Endothelial cell (in vitro differentiated cells): ENCODE measurements around the gene NAV2. TPM values are rescaled to one million over a fixed set of nuclear protein-coding genes. Genes with fewer than 3 reads are reported as not detected.

Experiments used
- DNase-seq: peaks from one replicate; pipeline ENCODE4 v3.0.0; 2021; ENCODE audit warnings: low spot score
- H3K27ac Mint-ChIP-seq: one replicate; pipeline ENCODE4 v1.8.0; 2021; ENCODE audit warnings: mixed read lengths, inconsistent platforms; ENCODE audit not compliant: unreplicated experiment
- H3K27me3 Mint-ChIP-seq: one replicate; pipeline ENCODE4 v1.8.0; 2021; ENCODE audit warnings: mild to moderate bottlenecking, moderate library complexity, mixed read lengths, inconsistent platforms; ENCODE audit not compliant: unreplicated experiment
- H3K36me3 Mint-ChIP-seq: one replicate; pipeline ENCODE4 v1.8.0; 2021; ENCODE audit warnings: mild to moderate bottlenecking, low read depth, mixed read lengths, inconsistent platforms; ENCODE audit not compliant: unreplicated experiment
- H3K4me1 Mint-ChIP-seq: one replicate; pipeline ENCODE4 v1.8.0; 2021; ENCODE audit warnings: mild to moderate bottlenecking, mixed read lengths, inconsistent platforms; ENCODE audit not compliant: unreplicated experiment
- H3K4me3 Mint-ChIP-seq: one replicate; pipeline ENCODE4 v1.8.0; 2021; ENCODE audit warnings: mild to moderate bottlenecking, mixed read lengths, inconsistent platforms; ENCODE audit not compliant: unreplicated experiment
- H3K9me3 Mint-ChIP-seq: one replicate; pipeline ENCODE4 v1.8.0; 2021; ENCODE audit warnings: mixed read lengths, inconsistent platforms; ENCODE audit not compliant: unreplicated experiment
- total RNA-seq: library from RNA; stranded (reverse); fragmentation: NEBNext Ultra II Directional; extraction: Animal tissue kit (Norgen Biotek cat#: 25700); gene quantifications from one replicate; pipeline ENCODE4 v1.2.1, GENCODE V29; 2021; ENCODE audit not compliant: unreplicated experiment
- TF ChIP-seq, protein P1 (sequence below): fragments of 200-600 bp; sonication (generic); IDR thresholded peaks from one replicate; pipeline ENCODE4 v1.5.0; 2021; ENCODE audit warnings: antibody characterized with exemption; ENCODE audit not compliant: unreplicated experiment

Gene NAV2
- total RNA-seq, 1 donor from 2014 or later, result 15.6 TPM

DNA sequence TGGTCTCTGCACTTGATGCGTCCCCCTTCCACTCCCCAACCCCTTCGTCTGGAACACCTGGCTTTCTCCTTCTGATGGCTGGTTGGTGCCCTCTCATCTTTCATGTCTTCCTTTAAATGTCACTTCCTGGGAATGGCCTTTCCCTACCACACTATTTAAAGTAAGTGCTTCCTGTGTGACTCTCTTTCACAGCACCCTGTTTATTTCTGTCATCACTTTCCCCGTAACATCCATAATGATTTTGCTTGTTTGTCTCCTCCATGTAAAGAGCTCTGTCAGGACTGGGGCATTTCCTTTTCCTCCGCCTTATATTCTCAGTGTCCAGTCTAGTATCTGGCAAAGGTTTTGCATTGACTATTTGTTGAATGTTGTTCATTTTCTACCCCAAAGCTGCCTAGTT lies 304.7 kb downstream of the NAV2 start:
- H3K4me3 Mint-ChIP-seq, result no peak overlapping the region
- H3K9me3 Mint-ChIP-seq, result no peaks in the 10 kb centered on the region
- peaks cover 23% of the 10 kb centered on the region for H3K4me1 Mint-ChIP-seq
- TF ChIP-seq, protein P1, sequence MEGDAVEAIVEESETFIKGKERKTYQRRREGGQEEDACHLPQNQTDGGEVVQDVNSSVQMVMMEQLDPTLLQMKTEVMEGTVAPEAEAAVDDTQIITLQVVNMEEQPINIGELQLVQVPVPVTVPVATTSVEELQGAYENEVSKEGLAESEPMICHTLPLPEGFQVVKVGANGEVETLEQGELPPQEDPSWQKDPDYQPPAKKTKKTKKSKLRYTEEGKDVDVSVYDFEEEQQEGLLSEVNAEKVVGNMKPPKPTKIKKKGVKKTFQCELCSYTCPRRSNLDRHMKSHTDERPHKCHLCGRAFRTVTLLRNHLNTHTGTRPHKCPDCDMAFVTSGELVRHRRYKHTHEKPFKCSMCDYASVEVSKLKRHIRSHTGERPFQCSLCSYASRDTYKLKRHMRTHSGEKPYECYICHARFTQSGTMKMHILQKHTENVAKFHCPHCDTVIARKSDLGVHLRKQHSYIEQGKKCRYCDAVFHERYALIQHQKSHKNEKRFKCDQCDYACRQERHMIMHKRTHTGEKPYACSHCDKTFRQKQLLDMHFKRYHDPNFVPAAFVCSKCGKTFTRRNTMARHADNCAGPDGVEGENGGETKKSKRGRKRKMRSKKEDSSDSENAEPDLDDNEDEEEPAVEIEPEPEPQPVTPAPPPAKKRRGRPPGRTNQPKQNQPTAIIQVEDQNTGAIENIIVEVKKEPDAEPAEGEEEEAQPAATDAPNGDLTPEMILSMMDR, result no peak
- no peaks in the 10 kb centered on the region for H3K36me3 Mint-ChIP-seq
- peaks cover 2% of the 10 kb centered on the region for H3K27me3 Mint-ChIP-seq
- DNase-seq, result no peak
- H3K27ac Mint-ChIP-seq, result peak overlapping the region; percentile 21

DNA sequence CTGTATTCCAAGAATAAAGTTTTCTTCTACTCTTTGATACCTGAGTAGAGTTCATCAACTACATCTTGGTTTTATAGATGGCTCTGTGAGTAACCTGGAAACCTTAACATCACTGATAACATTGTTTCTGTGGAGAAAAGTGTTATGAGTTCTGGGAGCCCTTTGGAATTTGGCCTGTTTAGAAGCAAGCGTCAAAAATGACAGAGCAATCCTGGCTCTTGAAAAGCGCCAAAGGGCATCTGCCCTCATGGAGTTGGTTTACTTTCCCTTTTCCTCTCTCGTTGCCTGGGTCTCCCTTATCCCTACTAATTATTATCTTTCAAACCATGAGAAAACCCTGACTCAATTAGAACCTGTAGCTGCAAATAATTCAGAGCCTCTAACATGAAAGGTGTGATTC lies 307.6 kb downstream of the NAV2 start:
- Mint-ChIP-seq H3K27me3 (peaks cover 2% of the 10 kb centered on the region), H3K36me3 (no peaks in the 10 kb centered on the region), H3K4me3 (no peak overlapping the region), H3K9me3 (no peaks in the 10 kb centered on the region), H3K27ac (no peak overlapping the region), H3K4me1 (peaks cover 39% of the 10 kb centered on the region)
- TF ChIP-seq, protein P1, result no peak
- no peak for DNase-seq

DNA sequence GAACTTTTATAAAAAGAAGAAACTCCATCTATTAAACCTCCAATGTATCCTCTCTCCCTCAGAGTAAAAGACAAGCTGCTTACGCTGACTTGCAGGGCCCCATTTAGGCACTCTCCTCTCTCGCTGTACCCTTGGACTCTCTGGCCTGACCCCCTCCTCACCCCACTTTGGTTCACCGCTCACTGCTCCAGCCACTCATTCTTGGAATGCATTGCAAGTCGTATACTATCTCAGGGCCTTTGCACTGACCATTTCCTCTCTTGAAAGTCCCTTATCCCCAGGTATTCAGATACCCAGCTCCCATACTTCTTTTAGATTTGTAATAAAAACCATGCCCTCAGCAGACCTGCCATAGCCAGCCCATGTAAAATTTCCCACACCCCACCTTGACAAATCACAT lies 308.1 kb downstream of the NAV2 start:
- H3K4me1 Mint-ChIP-seq, result peaks cover 41% of the 10 kb centered on the region
- no peaks in the 10 kb centered on the region for H3K9me3 Mint-ChIP-seq
- no peak overlapping the region for H3K27ac Mint-ChIP-seq
- no peak for DNase-seq
- H3K27me3 Mint-ChIP-seq, result peaks cover 2% of the 10 kb centered on the region
- H3K4me3 Mint-ChIP-seq, result no peak overlapping the region
- H3K36me3 Mint-ChIP-seq, result no peaks in the 10 kb centered on the region
- TF ChIP-seq, protein P1, result no peak

DNA sequence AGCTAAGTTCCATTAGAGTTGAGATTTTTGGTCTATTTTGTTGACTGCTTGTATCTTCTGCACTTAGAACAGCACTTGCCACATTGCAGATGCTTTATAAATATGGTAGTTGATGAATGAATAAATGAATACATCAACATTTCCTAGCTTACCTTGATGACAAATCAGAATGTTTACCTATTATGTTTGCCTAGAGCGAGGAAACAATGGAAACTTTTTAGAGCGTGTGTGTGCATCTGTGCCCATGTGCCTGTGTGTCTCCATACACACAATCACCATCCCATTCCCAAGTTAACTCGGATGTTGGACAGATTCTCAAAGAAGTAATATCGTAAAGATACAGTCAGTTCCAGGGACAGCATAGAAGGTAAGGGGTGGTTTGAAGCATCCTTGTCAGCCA lies 308.6 kb downstream of the NAV2 start:
- Mint-ChIP-seq H3K36me3 (no peaks in the 10 kb centered on the region), H3K4me1 (peaks cover 42% of the 10 kb centered on the region), H3K9me3 (no peaks in the 10 kb centered on the region), H3K27ac (no peak overlapping the region), H3K27me3 (peaks cover 2% of the 10 kb centered on the region), H3K4me3 (no peak overlapping the region)
- TF ChIP-seq, protein P1, result no peak
- DNase-seq, result no peak

DNA sequence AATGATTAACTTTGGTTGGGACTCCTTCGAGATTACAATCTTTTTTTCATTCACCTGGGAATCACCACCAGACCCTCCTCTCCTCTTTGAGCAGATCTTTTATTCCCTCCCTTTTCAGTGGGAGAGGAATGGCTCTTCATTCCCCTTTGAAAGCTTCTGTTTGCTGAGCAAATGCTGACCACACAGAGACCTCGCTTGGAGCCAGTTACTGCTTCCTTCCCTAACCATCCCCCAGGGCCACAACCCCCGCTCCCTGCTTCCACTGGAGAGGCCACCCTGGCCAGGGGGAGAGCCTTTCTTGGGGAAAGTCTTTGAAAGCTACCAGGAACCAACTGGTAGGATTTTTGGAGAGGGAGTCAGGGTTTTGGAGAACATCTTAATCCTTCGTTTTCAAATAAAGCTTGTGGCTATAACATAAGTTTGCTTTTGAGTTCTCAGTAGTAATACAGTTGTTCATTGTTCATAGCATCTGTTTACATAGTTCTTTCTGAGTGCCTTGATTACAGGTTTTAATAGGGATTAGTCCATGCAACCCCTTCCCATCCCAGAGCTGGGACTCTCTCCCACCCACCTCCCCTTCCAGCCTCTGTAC lies 309.2 kb downstream of the NAV2 start:
- TF ChIP-seq, protein P1, result no peak
- Mint-ChIP-seq H3K9me3 (no peaks in the 10 kb centered on the region), H3K4me3 (no peak overlapping the region), H3K27ac (no peak overlapping the region), H3K4me1 (peaks cover 42% of the 10 kb centered on the region), H3K36me3 (no peaks in the 10 kb centered on the region), H3K27me3 (peaks cover 2% of the 10 kb centered on the region)
- DNase-seq, result no peak
